ENCODE data around the gene SPATA3. TPM values are rescaled to one million over a fixed set of nuclear protein-coding genes. Genes with fewer than 3 reads are reported as not detected.

SPATA3 gene
- total and polyA plus RNA-seq, 2 of the 13 experiments (the other 11 are each of a cell fraction or from before 2014, with no cell fraction given) = not detected

DNA sequence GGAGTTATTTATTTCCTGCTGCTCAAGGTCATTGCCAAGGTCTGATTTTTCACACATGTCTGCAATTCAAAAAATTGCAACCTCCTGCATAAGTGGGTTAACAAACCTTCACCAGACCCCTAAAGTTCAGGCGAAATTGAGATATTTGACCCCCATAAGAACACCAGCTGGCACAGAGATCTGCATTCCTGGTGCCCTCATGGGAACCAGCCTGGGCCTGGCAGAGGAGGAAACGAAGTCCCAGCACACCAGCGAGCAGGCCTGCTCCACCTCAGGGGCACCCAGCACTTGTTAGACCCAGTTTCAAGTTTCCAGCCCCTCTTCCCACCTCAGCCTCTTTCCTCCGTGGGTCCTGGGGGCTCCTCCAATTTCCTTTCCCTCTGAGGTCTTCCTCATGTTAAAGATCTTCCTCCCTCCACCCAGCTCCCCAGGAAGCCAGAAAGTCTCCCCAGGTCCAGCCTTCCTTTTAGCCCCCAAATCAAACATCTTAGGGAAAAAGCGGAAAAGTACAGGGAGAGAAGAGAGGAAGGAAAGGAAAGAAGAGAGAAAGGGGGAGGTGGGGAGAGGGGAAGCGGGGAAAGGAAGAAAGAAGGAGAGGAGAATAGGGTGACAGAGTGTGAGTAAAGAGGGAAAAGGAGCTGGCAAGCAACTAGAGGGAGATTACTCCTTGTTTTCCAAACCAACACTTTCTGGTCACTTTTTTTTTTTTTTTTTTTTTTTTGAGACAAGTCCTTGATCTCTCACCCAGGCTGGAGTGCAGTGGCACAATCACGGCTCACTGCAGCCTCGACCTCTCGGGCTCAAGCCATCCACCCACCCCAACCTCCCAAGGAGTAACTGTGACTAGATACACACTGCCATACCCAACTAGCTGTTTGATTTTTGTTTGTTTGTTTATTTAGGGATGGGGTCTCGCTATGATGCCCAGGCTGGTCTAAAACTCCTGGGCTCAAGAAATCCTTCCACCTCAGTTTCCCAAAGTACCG, 37.5 kb downstream of the SPATA3 start:
- Histone ChIP-seq H3K27me3 (ENCODE audit: control insufficient read depth in 1 of 2, insufficient read depth in 2 of 2, low read length in 2 of 2) (no peaks in the 10 kb centered on the region; a peak in 1 of 5 replicates), H3K4me3 (replicated peaks in 1 of 3; ENCODE audit: insufficient read depth in 1 of 3, low read depth in 2 of 3, low read length in 3 of 3) (peak overlapping the region in 2 of 3 experiments; percentile 2 to 21; a peak in 2 of 6 replicates), H3K9ac (ENCODE audit: insufficient read depth, low read depth, low read length) (peak overlapping the region; percentile 14), H3K4me1 (ENCODE audit: insufficient read depth, low read length) (peaks cover 62% of the 10 kb centered on the region), H2AFZ (ENCODE audit: low read length) (no peak overlapping the region), H4K20me1 (ENCODE audit: insufficient read depth, low read length) (no peaks in the 10 kb centered on the region), H3K9me3 (ENCODE audit: low read length) (no peaks in the 10 kb centered on the region), H3K4me2 (ENCODE audit: low read depth, low read length) (peak overlapping the region; percentile 70), H3K79me2 (ENCODE audit: insufficient read depth, low read length) (peaks cover 17% of the 10 kb centered on the region), H3K36me3 (replicated peaks in 1 of 2; ENCODE audit: control insufficient read depth in 1 of 2, insufficient read depth in 2 of 2, low read length in 2 of 2) (no peaks in the 10 kb centered on the region), H3K27ac (ENCODE audit: extremely low read length, insufficient read depth, low read length) (peak overlapping the region; percentile 89)
- in situ Hi-C loops (cut with HindIII; ENCODE audit: extremely low pct_ligation_motif_present, low pct_unique_long_range_greater_than_20kb) = no loop called here
- DNase-seq (ENCODE audit: low spot score) (no peak), FAIRE-seq (peak; percentile 80), ATAC-seq (peak; percentile 32)
- intact Hi-C loops (cut with micrococcal nuclease; ENCODE audit: unreplicated experiment) = loop anchor here (1.0 to 2.0 kb wide), 2 partner anchors 17 kb away; no protein-coding TSS in a partner anchor
- WGBS (ENCODE audit: low lambda C conversion rate) = 39% methylated on average over 11 of the region's 11 CpGs
- POLR2A ChIA-PET = interaction anchor here (1.2 to 5.1 kb wide), 2 partner anchors 14 to 18 kb away, joined by 5 to 66 read pairs; no protein-coding TSS in a partner anchor
- no TSS peak for BruUV-seq (replicated peaks)
- CTCF ChIA-PET (ENCODE audit: low intra/inter-chr PET ratio, low total read pairs) = no interaction called here
- TF ChIP-seq, protein P1, sequence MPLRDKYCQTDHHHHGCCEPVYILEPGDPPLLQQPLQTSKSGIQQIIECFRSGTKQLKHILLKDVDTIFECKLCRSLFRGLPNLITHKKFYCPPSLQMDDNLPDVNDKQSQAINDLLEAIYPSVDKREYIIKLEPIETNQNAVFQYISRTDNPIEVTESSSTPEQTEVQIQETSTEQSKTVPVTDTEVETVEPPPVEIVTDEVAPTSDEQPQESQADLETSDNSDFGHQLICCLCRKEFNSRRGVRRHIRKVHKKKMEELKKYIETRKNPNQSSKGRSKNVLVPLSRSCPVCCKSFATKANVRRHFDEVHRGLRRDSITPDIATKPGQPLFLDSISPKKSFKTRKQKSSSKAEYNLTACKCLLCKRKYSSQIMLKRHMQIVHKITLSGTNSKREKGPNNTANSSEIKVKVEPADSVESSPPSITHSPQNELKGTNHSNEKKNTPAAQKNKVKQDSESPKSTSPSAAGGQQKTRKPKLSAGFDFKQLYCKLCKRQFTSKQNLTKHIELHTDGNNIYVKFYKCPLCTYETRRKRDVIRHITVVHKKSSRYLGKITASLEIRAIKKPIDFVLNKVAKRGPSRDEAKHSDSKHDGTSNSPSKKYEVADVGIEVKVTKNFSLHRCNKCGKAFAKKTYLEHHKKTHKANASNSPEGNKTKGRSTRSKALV (CRISPR knock-in tag; IDR thresholded peaks at IDR 0.05) = 0 out of 2 replicates have a peak, but pooled peaks have one; percentile 5
- TF ChIP-seq, protein P2, sequence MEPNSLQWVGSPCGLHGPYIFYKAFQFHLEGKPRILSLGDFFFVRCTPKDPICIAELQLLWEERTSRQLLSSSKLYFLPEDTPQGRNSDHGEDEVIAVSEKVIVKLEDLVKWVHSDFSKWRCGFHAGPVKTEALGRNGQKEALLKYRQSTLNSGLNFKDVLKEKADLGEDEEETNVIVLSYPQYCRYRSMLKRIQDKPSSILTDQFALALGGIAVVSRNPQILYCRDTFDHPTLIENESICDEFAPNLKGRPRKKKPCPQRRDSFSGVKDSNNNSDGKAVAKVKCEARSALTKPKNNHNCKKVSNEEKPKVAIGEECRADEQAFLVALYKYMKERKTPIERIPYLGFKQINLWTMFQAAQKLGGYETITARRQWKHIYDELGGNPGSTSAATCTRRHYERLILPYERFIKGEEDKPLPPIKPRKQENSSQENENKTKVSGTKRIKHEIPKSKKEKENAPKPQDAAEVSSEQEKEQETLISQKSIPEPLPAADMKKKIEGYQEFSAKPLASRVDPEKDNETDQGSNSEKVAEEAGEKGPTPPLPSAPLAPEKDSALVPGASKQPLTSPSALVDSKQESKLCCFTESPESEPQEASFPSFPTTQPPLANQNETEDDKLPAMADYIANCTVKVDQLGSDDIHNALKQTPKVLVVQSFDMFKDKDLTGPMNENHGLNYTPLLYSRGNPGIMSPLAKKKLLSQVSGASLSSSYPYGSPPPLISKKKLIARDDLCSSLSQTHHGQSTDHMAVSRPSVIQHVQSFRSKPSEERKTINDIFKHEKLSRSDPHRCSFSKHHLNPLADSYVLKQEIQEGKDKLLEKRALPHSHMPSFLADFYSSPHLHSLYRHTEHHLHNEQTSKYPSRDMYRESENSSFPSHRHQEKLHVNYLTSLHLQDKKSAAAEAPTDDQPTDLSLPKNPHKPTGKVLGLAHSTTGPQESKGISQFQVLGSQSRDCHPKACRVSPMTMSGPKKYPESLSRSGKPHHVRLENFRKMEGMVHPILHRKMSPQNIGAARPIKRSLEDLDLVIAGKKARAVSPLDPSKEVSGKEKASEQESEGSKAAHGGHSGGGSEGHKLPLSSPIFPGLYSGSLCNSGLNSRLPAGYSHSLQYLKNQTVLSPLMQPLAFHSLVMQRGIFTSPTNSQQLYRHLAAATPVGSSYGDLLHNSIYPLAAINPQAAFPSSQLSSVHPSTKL (CRISPR knock-in tag; IDR thresholded peaks at IDR 0.05) = peak; percentile 18
- TF ChIP-seq TP53 (CRISPR knock-in tag; conservative IDR thresholded peaks at IDR 0.05) (no peak), SP5 (CRISPR knock-in tag; IDR thresholded peaks at IDR 0.05; ENCODE audit: borderline replicate concordance, low read depth) (no peak), MED1 (CRISPR knock-in tag; IDR thresholded peaks at IDR 0.05) (0 out of 2 replicates have a peak, but pooled peaks have one; percentile 14), HNRNPK (IDR thresholded peaks at IDR 0.05; ENCODE audit: low read depth, low read length, poor library complexity, severe bottlenecking) (peak; percentile 75), GATAD2A (CRISPR knock-in tag; IDR thresholded peaks at IDR 0.05) (no peak), MIER3 (CRISPR knock-in tag; IDR thresholded peaks at IDR 0.05; ENCODE audit: borderline replicate concordance) (no peak), ZNF232 (CRISPR knock-in tag; IDR thresholded peaks at IDR 0.05; ENCODE audit: borderline replicate concordance) (0 out of 2 replicates have a peak, but pooled peaks have one; percentile 33), TBX2 (CRISPR knock-in tag; IDR thresholded peaks at IDR 0.05; ENCODE audit: borderline replicate concordance) (peak; percentile 32; the same call in 1 of the 2 replicates)
- TF ChIP-seq, protein P3, sequence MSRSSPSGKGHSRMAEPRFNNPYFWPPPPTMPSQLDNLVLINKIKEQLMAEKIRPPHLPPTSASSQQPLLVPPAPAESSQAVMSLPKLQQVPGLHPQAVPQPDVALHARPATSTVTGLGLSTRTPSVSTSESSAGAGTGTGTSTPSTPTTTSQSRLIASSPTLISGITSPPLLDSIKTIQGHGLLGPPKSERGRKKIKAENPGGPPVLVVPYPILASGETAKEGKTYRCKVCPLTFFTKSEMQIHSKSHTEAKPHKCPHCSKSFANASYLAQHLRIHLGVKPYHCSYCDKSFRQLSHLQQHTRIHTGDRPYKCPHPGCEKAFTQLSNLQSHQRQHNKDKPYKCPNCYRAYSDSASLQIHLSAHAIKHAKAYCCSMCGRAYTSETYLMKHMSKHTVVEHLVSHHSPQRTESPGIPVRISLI (CRISPR knock-in tag; IDR thresholded peaks at IDR 0.05; ENCODE audit: borderline replicate concordance) = peak; percentile 84
- TF ChIP-seq, protein P4, sequence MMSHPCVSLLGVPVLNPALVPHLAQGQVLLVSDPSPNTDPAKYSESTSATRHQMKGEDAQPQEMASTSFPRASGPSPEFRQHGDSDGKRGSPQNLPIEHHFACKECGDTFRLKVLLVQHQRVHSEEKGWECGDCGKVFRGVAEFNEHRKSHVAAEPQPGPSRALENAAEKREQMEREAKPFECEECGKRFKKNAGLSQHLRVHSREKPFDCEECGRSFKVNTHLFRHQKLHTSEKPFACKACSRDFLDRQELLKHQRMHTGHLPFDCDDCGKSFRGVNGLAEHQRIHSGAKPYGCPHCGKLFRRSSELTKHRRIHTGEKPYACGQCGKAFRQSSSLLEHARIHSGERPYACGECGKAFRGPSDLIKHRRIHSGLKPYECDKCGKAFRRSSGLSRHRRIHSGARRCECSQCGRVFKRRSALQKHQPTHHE (CRISPR knock-in tag; IDR thresholded peaks at IDR 0.05; ENCODE audit: borderline replicate concordance) = no peak
